ENCODE results near the gene THBS3. TPM values are rescaled to one million over a fixed set of nuclear protein-coding genes. Genes with fewer than 3 reads are reported as not detected.
"Not testable (repeated sequence)": the region's sequence is repeated elsewhere in the genome, so short reads cannot be mapped to it uniquely, and the experiment has no call there.

Gene THBS3
- total RNA-seq, 1 experiment from 2014 or later, result 11.3 TPM

- DNase-seq (ENCODE audit: low spot score), result peak; percentile 81
Measured at GRCh38 chr1:155208541-155209311, 1.0 kb upstream of the THBS3 start, which contains the start of gene MTX1. MTX1 (plus strand) TSS chr1:155208695; CDS start chr1:155208805, 110 bp downstream.

- peak; percentile 87 for DNase-seq (ENCODE audit: low spot score)
Measured at GRCh38 chr1:155206891-155207805, 549 bp downstream of the THBS3 start.

- DNase-seq (ENCODE audit: low spot score), result no peak
Measured at GRCh38 chr1:155205969-155206593, 1.6 kb downstream of the THBS3 start.

- DNase-seq (ENCODE audit: low spot score), result no peak
Measured at GRCh38 chr1:155205035-155205434, 2.7 kb downstream of the THBS3 start.

- DNase-seq (ENCODE audit: low spot score), result no peak
Measured at GRCh38 chr1:155202731-155203515, 4.8 kb downstream of the THBS3 start.

GRCh38 chr1:155202198-155202597 is 5.5 kb downstream of the THBS3 start:
- DNase-seq (ENCODE audit: low spot score), result no peak

GRCh38 chr1:155200920-155201319 is 6.8 kb downstream of the THBS3 start:
- no peak for DNase-seq (ENCODE audit: low spot score)

- DNase-seq (ENCODE audit: low spot score), result no peak
Measured at GRCh38 chr1:155199792-155200191, 7.9 kb downstream of the THBS3 start.

GRCh38 chr1:155198547-155198906 is 9.2 kb downstream of the THBS3 start:
- DNase-seq (ENCODE audit: low spot score), result no peak

- DNase-seq (ENCODE audit: low spot score), result no peak
Measured at GRCh38 chr1:155197901-155198546, 9.7 kb downstream of the THBS3 start.

GRCh38 chr1:155196893-155197638 is 10.6 kb downstream of the THBS3 start:
- DNase-seq (ENCODE audit: low spot score), result no peak

- DNase-seq (ENCODE audit: low spot score), result no peak
Measured at GRCh38 chr1:155196103-155196892, 11.4 kb downstream of the THBS3 start.

- no peak for DNase-seq (ENCODE audit: low spot score)
Measured at GRCh38 chr1:155195201-155196102, 12.2 kb downstream of the THBS3 start.

- DNase-seq (ENCODE audit: low spot score), result not testable (repeated sequence)
Measured at GRCh38 chr1:155193991-155194240, 13.8 kb downstream of the THBS3 start.

- peak; percentile 91 for DNase-seq (ENCODE audit: low spot score)
Measured at GRCh38 chr1:155193275-155193990, 14.3 kb downstream of the THBS3 start.

GRCh38 chr1:155192346-155193274 is 15.1 kb downstream of the THBS3 start:
- DNase-seq (ENCODE audit: low spot score), result peak; percentile 25

- DNase-seq (ENCODE audit: low spot score), result no peak
Measured at GRCh38 chr1:155191904-155192303, 15.8 kb downstream of the THBS3 start.

All from A172 (cell line).